ENCODE results near the gene ABCG1. TPM values are rescaled to one million over a fixed set of nuclear protein-coding genes. Genes with fewer than 3 reads are reported as not detected.

Gene ABCG1
- total RNA-seq, 4 donors from 2014 or later: 33.0 to 68.5 (median 40.8) TPM

DNA sequence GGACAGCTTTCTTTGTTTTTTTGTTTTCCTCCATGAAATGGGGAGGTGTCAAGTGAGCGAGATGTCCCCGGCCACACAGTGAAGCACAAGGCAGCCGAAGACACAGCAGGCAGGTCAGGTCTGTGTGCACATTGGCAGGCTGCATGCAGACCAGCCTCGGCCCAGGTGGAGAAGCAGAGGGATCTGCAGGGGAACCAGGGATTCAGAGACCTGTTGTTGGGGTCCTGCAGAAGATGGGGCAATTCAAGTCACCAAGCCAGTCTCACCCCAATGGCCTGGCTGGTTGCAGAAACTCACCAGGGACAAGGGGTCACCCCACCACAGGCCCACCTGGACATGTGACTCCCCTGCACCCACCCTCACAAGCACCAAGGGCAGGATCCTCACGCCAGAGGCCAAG lies 4.0 kb upstream of the ABCG1 start:
- TF ChIP-seq, protein P1, sequence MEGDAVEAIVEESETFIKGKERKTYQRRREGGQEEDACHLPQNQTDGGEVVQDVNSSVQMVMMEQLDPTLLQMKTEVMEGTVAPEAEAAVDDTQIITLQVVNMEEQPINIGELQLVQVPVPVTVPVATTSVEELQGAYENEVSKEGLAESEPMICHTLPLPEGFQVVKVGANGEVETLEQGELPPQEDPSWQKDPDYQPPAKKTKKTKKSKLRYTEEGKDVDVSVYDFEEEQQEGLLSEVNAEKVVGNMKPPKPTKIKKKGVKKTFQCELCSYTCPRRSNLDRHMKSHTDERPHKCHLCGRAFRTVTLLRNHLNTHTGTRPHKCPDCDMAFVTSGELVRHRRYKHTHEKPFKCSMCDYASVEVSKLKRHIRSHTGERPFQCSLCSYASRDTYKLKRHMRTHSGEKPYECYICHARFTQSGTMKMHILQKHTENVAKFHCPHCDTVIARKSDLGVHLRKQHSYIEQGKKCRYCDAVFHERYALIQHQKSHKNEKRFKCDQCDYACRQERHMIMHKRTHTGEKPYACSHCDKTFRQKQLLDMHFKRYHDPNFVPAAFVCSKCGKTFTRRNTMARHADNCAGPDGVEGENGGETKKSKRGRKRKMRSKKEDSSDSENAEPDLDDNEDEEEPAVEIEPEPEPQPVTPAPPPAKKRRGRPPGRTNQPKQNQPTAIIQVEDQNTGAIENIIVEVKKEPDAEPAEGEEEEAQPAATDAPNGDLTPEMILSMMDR (IDR thresholded peaks at IDR 0.05): no peak
- no peak for TF ChIP-seq POLR2A (IDR thresholded peaks at IDR 0.05)

DNA sequence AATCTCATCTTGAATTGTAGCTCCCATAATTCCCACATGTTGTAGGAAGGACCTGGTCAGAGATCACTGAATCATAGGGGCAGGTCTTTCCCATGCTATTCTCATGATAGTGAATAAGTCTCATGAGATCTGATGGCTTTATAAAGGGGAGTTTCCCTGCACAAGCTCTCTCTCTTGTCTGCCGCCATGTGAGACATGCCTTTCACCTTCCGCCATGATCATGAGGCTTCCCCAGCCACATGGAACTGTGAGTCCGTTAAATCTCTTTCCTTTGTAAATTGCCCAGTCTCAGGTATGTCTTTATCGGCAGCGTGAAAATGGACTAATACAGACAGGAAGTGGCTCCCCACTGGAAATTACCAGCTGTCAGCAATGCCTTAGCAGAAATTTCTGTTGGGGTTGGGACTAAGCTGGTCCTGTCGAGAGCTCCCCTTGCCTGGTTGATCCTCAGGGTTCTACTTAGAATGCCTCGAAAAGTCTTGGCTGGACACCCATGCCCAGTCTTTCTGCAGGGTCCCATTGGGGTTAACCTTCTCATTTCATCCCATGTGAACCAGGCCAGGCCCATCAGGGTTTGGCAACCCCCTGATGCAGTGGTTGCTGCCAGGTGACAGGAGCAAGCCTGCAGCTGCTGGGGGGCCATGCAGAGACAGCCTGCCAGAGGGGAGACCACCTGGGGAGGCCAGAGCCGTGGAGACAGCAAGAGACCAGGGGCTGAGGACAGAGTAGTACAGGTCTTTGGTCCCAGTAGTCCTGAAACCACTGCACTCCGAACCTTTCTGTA lies 2.8 kb upstream of the ABCG1 start:
- Histone ChIP-seq H3K36me3 (no peaks in the 10 kb centered on the region), H3K27ac (no peak overlapping the region), H3K4me3 (no peak overlapping the region), H3K27me3 (no peaks in the 10 kb centered on the region), H3K9me3 (no peaks in the 10 kb centered on the region), H3K4me1 (peaks cover 0 to 21% (median 1%) of the 10 kb centered on the region in 4 donors)
- no peak for TF ChIP-seq POLR2A (IDR thresholded peaks at IDR 0.05)
- TF ChIP-seq, protein P1 (IDR thresholded peaks at IDR 0.05): no peak
- DNase-seq: peak in 1 of 3 donors; percentile 37

More for the DNA sequence above, 4.0 kb upstream of the ABCG1 start:
- Histone ChIP-seq H3K27me3 (no peaks in the 10 kb centered on the region), H3K4me3 (no peak overlapping the region), H3K36me3 (no peaks in the 10 kb centered on the region), H3K9me3 (no peaks in the 10 kb centered on the region), H3K4me1 (peaks cover 0 to 13% (median 0%) of the 10 kb centered on the region in 4 donors), H3K27ac (no peak overlapping the region)
- DNase-seq: peak in 1 of 3 donors; percentile 32

DNA sequence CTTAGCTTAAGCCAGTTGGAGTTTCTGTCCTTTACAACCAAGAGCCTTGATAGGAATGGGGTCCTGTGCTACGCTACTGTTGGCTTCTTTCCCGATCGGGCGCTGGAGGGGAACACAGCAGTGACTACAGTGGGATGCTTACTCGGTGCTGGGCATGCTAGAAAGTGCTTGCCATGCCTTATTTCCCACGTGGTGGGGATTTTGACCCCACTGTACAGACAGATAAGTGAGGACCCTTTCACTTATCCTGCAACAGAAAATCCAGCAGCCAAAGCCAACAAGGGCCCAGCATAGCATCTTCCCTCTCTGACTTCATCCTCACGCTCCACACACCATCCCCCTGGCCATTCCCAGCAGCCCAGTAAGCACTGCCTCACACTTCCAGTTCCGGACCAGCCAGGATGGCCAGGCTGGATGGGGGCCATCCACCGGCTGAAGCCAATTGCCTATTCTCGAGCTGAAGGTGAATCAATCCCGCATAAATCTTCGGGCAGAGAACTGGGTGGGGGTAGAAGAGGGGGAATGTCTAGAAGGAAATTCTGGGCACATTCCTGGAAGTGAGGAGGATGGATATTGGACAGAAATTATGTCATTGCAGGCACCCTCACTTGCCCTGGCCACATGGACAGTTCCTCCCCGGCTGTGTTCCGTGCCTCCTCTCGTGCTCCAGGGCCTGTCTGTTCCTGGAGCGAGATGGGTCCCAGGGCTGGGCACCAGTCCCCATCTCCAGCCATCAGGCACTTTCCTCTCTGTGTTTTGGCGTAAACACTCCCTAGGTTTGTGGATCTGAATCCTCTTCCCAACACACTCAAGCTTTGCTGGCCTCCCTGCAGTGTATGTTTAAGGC lies 2.0 kb upstream of the ABCG1 start:
- Histone ChIP-seq H3K4me1 (peaks cover 0 to 29% (median 3%) of the 10 kb centered on the region in 4 donors), H3K4me3 (no peak overlapping the region), H3K27ac (no peak overlapping the region), H3K9me3 (no peaks in the 10 kb centered on the region), H3K36me3 (no peaks in the 10 kb centered on the region), H3K27me3 (no peaks in the 10 kb centered on the region)
- peak in 1 of 3 donors; percentile 41 for DNase-seq
- TF ChIP-seq, protein P1 (IDR thresholded peaks at IDR 0.05): no peak
- no peak for TF ChIP-seq POLR2A (IDR thresholded peaks at IDR 0.05)

DNA sequence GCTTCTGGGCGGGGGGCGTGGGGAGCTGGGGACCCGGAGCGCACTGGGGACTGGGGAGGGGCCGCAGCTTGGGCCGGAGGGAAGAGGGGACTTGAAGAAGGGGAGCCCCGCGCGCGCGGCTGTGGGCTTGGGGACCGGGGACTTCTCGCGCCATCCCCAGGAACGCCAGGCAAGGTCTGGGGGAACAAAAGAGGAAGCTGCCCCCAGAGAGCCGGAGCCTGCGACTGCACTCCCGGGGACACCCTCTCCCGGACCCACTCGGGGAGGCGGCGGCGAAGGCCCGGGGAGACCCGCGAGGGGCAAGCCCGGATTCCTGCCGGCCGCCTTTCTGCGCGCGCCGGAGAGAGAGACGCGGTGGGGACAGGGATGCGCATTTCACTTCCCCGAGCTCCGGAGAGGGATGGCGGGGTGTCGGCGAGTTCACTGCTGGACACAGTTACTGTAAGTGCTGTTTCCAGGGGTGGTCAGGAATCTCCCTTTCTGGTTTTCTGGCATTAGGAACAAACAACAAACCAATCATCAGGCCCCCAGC lies 732 bp downstream of the ABCG1 start:
- Histone ChIP-seq H3K27ac (peak overlapping the region; percentile 66 to 94 (median 82)), H3K36me3 (no peaks in the 10 kb centered on the region), H3K9me3 (no peaks in the 10 kb centered on the region), H3K4me1 (peaks cover 0 to 34% (median 3%) of the 10 kb centered on the region in 4 donors), H3K4me3 (peak overlapping the region; percentile 68 to 91 (median 82)), H3K27me3 (no peaks in the 10 kb centered on the region)
- TF ChIP-seq POLR2A (IDR thresholded peaks at IDR 0.05): no peak
- TF ChIP-seq, protein P1 (IDR thresholded peaks at IDR 0.05): no peak
- peak; percentile 48 to 69 (median 64) for DNase-seq

DNA sequence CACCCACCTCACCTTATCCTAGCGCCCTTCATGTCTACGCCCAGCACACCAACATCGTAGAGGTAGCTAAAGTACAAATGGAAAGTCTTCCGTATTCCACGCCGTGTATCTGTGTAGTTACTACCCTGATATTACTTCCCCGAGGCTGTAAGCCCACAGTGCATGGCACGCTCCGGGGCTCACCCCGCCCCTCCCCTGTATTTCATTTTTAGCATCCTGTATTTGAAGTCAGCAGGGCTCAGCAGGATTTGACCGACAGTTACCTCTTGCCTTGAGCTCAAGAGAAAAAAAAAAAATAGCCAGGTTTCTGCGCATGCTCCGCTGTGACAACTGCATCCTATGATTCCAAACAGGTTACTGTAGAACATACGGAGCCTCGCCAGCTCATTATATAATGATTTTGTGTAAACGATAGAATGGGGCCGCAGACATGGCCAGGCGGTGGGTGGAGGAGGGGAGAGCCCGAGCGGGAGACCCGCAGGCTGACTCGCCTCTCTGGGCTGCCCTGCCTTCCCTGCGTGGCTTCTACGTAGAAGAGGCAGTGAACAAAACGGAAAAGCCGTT lies 1.3 kb downstream of the ABCG1 start:
- TF ChIP-seq, protein P1 (IDR thresholded peaks at IDR 0.05): no peak
- peak in 1 of 2 donors; percentile 30 for TF ChIP-seq POLR2A (IDR thresholded peaks at IDR 0.05)
- peak; percentile 71 to 92 (median 89) for DNase-seq
- H3K4me1 ChIP-seq: peaks cover 0 to 34% (median 3%) of the 10 kb centered on the region in 4 donors
- no peaks in the 10 kb centered on the region for H3K36me3 ChIP-seq
- H3K9me3 ChIP-seq: no peaks in the 10 kb centered on the region
- H3K27ac ChIP-seq: peak overlapping the region; percentile 66 to 94 (median 82)
- peak overlapping the region; percentile 68 to 91 (median 82) for H3K4me3 ChIP-seq
- no peaks in the 10 kb centered on the region for H3K27me3 ChIP-seq

Data from Peyer's patch (tissue), 4 donors.